K562 (cell line): ENCODE measurements around the gene TMA16. TPM values are rescaled to one million over a fixed set of nuclear protein-coding genes. Genes with fewer than 3 reads are reported as not detected.

ENCODE experiments used
- ATAC-seq: fragments of 200-7000 bp; cut with Tn5 transposase; 3 replicates; pipeline ENCODE4 v1.9.1; 2020; ENCODE audit warnings: moderate library complexity
- BruUV-seq: library from RNA; stranded (reverse); fragments of 400-500 nt; replicated peaks from 2 replicates; lab custom pipeline; 2021; lab: Mats Ljungman, UMichigan
- CTCF ChIA-PET: fragments of 300-600 bp; formaldehyde crosslinking; extraction: SDS; loops from one replicate; lab custom pipeline; 2021; ENCODE audit warnings: low intra/inter-chr PET ratio; lab: Yijun Ruan, JAX
- POLR2A ChIA-PET: fragments of 300-600, 350-650 bp; sonication (Branson Sonifier 250); formaldehyde crosslinking; extraction: SDS; loops from one replicate; lab custom pipeline; 2021; ENCODE audit warnings: antibody characterized with exemption, inconsistent platforms; lab: Yijun Ruan, JAX
- DNase-seq, 4 experiments: peaks; one replicate each; pipeline versions ENCODE4 v3.0.0 to v3.0.0-alpha.2; 2011 to 2018; ENCODE audit warnings: low spot score in 3 of 4, mixed read lengths in 3 of 4; ENCODE audit errors: extremely low read depth in 1 of 4
- FAIRE-seq: peaks from 2 replicates; lab custom pipeline; 2011; peaks lifted over from hg19 to GRCh38; lab: Jason Lieb, UNC
- H2AFZ ChIP-seq: 2 replicates; pipeline ENCODE4 v1.6.0; 2011; ENCODE audit warnings: low read depth, low read length, control low read depth, inconsistent platforms
- H3K27ac ChIP-seq: fragments of 200-600 bp; 3 replicates; pipeline ENCODE4 v1.8.0; 2011; ENCODE audit warnings: low read depth, mild to moderate bottlenecking, control low read depth, inconsistent platforms, low read length, moderate library complexity, mixed read lengths; ENCODE audit errors: extremely low read depth
- H3K27me3 ChIP-seq, 2 experiments: fragments of 300-600 bp in 1 of 2; 2 replicates in 1 of 2; 3 replicates in 1 of 2; pipeline versions ENCODE4 v1.6.0 to v1.8.0; 2011; ENCODE audit warnings: inconsistent platforms in 2 of 2, low read length in 2 of 2, mild to moderate bottlenecking in 1 of 2, mixed read lengths in 1 of 2, moderate library complexity in 1 of 2; ENCODE audit not compliant: control insufficient read depth in 2 of 2, insufficient read depth in 2 of 2
- H3K36me3 ChIP-seq: fragments of 300-600 bp; 3 replicates; pipeline ENCODE4 v1.8.0; 2011; ENCODE audit warnings: mild to moderate bottlenecking, low read length, inconsistent platforms; ENCODE audit not compliant: control insufficient read depth, insufficient read depth
- H3K4me1 ChIP-seq, 2 experiments: fragments of 200-600 bp in 1 of 2; replicated peaks in 1 of 2; 2 replicates in 1 of 2; 3 replicates in 1 of 2; pipeline versions ENCODE4 v1.5.1 to v1.8.0; 2011; ENCODE audit warnings: inconsistent platforms in 2 of 2, low read length in 2 of 2, mild to moderate bottlenecking in 1 of 2, mixed read lengths in 1 of 2, moderate library complexity in 1 of 2; ENCODE audit not compliant: control insufficient read depth in 2 of 2, insufficient read depth in 2 of 2
- H3K4me2 ChIP-seq: 2 replicates; pipeline ENCODE4 v1.6.1; 2011; ENCODE audit warnings: low read length, control low read depth, inconsistent platforms, mixed read lengths; ENCODE audit not compliant: insufficient read depth
- H3K4me3 ChIP-seq: fragments of 200-600 bp; sonication (generic), shearing (Covaris generic); 2 replicates; pipeline ENCODE4 v1.5.1; 2016; ENCODE audit warnings: control low read depth, inconsistent platforms
- H3K79me2 ChIP-seq: fragments of 200-600 bp; 3 replicates; pipeline ENCODE4 v1.8.0; 2011; ENCODE audit warnings: low read length, inconsistent platforms; ENCODE audit not compliant: control insufficient read depth, insufficient read depth
- H3K9ac ChIP-seq, 2 experiments: 2 replicates each; pipeline versions ENCODE4 v1.6.0 to v1.6.1; 2011; ENCODE audit warnings: low read depth in 2 of 2, low read length in 2 of 2, control low read depth in 1 of 2, inconsistent platforms in 1 of 2, mild to moderate bottlenecking in 1 of 2, mixed read lengths in 1 of 2; ENCODE audit not compliant: insufficient read depth in 1 of 2
- H3K9me1 ChIP-seq: one replicate; pipeline ENCODE4 v1.6.0; 2011; ENCODE audit warnings: inconsistent platforms, mild to moderate bottlenecking, low read length, moderate library complexity; ENCODE audit not compliant: control insufficient read depth, insufficient read depth
- H3K9me3 ChIP-seq: replicated peaks from 2 replicates; pipeline ENCODE4 v1.5.1; 2011; ENCODE audit warnings: low read depth, low read length, inconsistent platforms; ENCODE audit not compliant: control insufficient read depth, insufficient read depth
- H4K20me1 ChIP-seq: replicated peaks from 2 replicates; pipeline ENCODE4 v1.6.1; 2011; ENCODE audit warnings: low read length, inconsistent platforms, mixed read lengths; ENCODE audit not compliant: control insufficient read depth, insufficient read depth
- CC2D1A ChIP-seq: fragments of 450-650 bp; IDR thresholded peaks from 2 replicates; pipeline ENCODE4 v1.6.1; 2017; ENCODE audit warnings: mild to moderate bottlenecking
- EZH2 ChIP-seq: IDR thresholded peaks from 2 replicates; pipeline ENCODE4 v1.6.1; 2012; ENCODE audit warnings: low read depth, mild to moderate bottlenecking, inconsistent platforms, low read length, borderline replicate concordance
- FOXM1 ChIP-seq, 2 experiments: fragments of 450-650 bp in 1 of 2; sonication (generic) in 1 of 2; formaldehyde crosslinking in 1 of 2; IDR thresholded peaks; 2 replicates each; pipeline versions ENCODE4 v1.6.1 to v1.9.0; 2017 to 2022; ENCODE audit warnings: low read depth in 2 of 2, mild to moderate bottlenecking in 2 of 2, missing genetic modification reagents in 1 of 2, moderate library complexity in 1 of 2
- HDAC3 ChIP-seq: fragments of 450-650 bp; IDR thresholded peaks from 2 replicates; pipeline ENCODE4 v1.6.1; 2018; ENCODE audit warnings: borderline replicate concordance, mild to moderate bottlenecking, moderate library complexity; ENCODE audit not compliant: partially characterized antibody
- MYBL2 ChIP-seq, 2 experiments: fragments of 450-650 bp in 1 of 2; sonication (generic) in 1 of 2; formaldehyde crosslinking in 1 of 2; IDR thresholded peaks; 2 replicates each; pipeline versions ENCODE4 v1.6.1 to v1.8.1; 2017 to 2022; ENCODE audit warnings: borderline replicate concordance in 1 of 2, inconsistent platforms in 1 of 2, low read depth in 1 of 2, mild to moderate bottlenecking in 1 of 2, missing genetic modification reagents in 1 of 2, moderate library complexity in 1 of 2
- POLR2A ChIP-seq: fragments of 450-650 bp; conservative IDR thresholded peaks from 2 replicates; pipeline ENCODE4 v1.6.1; 2016
- RHOXF2B ChIP-seq: fragments of 250-450 bp; sonication (Bioruptor Pico); conservative IDR thresholded peaks from 2 replicates; pipeline ENCODE4 v1.5.1; 2021
- SUPT5H ChIP-seq: fragments of 450-650 bp; IDR thresholded peaks from 2 replicates; pipeline ENCODE4 v1.6.1; 2016
- TBP ChIP-seq: optimal IDR thresholded peaks from 2 replicates; pipeline ENCODE3; 2011; ENCODE audit warnings: low read depth, low read length, improper control_type of control experiment
- WGBS: fragments of 100-300 bp; shearing (Covaris generic); methylation state at CpG from one replicate; pipeline ENCODE4 v1.1.6; 2016; ENCODE audit warnings: low coverage, mixed read lengths; ENCODE audit not compliant: insufficient coverage; ENCODE audit errors: missing lambda C conversion rate; 5-methylcytosine and 5-hydroxymethylcytosine counted together
- in situ Hi-C: fragments of 300-500 bp; cut with MboI; formaldehyde crosslinking; loops from 4 replicates; pipeline ENCODE4 v1.15.0; 2018; ENCODE audit warnings: inconsistent platforms, mixed read lengths
- intact Hi-C: fragments of 100-400 bp; cut with micrococcal nuclease; formaldehyde crosslinking; loops from 2 replicates; pipeline ENCODE4 v1.14.2; 2022
- polyA plus RNA-seq, 8 experiments: library from polyadenylated mRNA; depleted of rRNA in 4 of 8; stranded (reverse) in 5 of 8; unstranded in 3 of 8; fragments of >200 nt; fragmentation: Nextera tagmentation in 2 of 8; fragmentation: Illumina TruSeq in 1 of 8; extraction: Ambion mirVana in 2 of 8; extraction: Trizol in 1 of 8; gene quantifications; 2 replicates each; pipeline versions ENCODE4 v1.2.1 to v1.2.3, GENCODE V29; 2011 to 2014; ENCODE audit warnings: inconsistent platforms in 1 of 8, missing spikeins in 1 of 8
- total RNA-seq, 7 experiments: library from RNA; depleted of rRNA in 6 of 7; stranded (reverse); fragments of >200 nt in 6 of 7; fragmentation: Illumina TruSeq in 2 of 7; extraction: Trizol in 2 of 7; gene quantifications; 2 replicates each; pipeline versions ENCODE4 v1.2.1 to v1.2.3, GENCODE V29; 2011 to 2021; ENCODE audit warnings: low replicate concordance in 1 of 7
- TF ChIP-seq, protein P1 (sequence below): fragments of 250-450 bp; sonication (Bioruptor Pico); IDR thresholded peaks from 2 replicates; pipeline ENCODE4 v1.6.1; 2021; ENCODE audit warnings: mild to moderate bottlenecking
- TF ChIP-seq, protein P2 (sequence below): fragments of 200-800 bp; sonication (Bioruptor generic); IDR thresholded peaks from 2 replicates; pipeline ENCODE4 v1.6.1; 2017; ENCODE audit warnings: missing genetic modification characterization, missing compliant biosample characterization
- TF ChIP-seq, protein P3 (sequence below): fragments of 200-800 bp; sonication (Bioruptor generic); IDR thresholded peaks from 2 replicates; pipeline ENCODE4 v1.6.1; 2017; ENCODE audit warnings: missing genetic modification characterization, missing compliant biosample characterization
- TF ChIP-seq, protein P4 (sequence below): fragments of 250-450 bp; sonication (Bioruptor Pico); IDR thresholded peaks from 2 replicates; pipeline ENCODE4 v1.4.0; 2020; ENCODE audit warnings: mild to moderate bottlenecking

The TMA16 gene
- total and polyA plus RNA-seq, 9 of the 15 experiments (the other 6 are each of a cell fraction or from before 2014, with no cell fraction given): 27.7 to 74.8 (median 66.6) TPM

DNA sequence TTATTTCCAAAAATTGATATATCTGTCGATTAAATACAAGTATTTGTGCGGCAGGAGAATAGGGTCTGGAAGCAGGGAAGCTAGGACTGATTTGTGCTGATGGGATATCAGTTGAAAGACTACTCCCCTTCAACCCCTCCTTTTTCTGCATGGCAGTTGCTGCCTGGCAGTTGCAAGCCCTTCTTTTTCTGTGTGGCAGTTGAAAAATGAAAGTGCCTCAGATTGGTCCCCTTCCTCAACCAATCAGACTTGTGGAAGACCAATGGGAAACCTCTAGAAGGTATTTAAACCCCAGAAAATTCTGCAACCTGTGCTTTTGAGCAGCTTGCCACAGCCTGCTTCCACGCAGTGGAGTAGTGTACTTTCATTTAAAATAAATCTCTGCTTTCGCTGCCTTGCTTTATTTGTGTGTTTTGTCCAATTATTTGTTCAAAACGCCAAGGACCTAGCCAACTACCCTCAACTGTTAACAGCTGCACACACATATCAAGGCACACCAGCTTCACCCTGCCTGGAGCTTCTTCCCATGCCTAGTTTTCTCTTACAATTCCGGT, 1.5 kb upstream of the TMA16 start:
- DNase-seq (peak in 2 of 4 experiments; percentile 37 to 49), ATAC-seq (no peak), FAIRE-seq (no peak)
- Histone ChIP-seq H3K36me3 (peaks cover 16% of the 10 kb centered on the region), H3K9me1 (no peaks in the 10 kb centered on the region), H3K27ac (peak overlapping the region; percentile 99; the same call in 1 of the 3 replicates), H3K4me2 (peak overlapping the region; percentile 99), H3K27me3 (no peaks in the 10 kb centered on the region), H3K9me3 (no peaks in the 10 kb centered on the region), H3K79me2 (peaks cover 42% of the 10 kb centered on the region), H3K9ac (peak overlapping the region in 1 of 2 experiments; percentile 99; a peak in 2 of 4 replicates), H3K4me3 (peak overlapping the region; percentile 97), H2AFZ (peak overlapping the region; percentile 62; the same call in 1 of the 2 replicates), H3K4me1 (peaks cover 0 to 16% of the 10 kb centered on the region in 2 experiments; a peak in 2 of 5 replicates), H4K20me1 (no peaks in the 10 kb centered on the region)
- WGBS: 57% methylated on average over 6 of the region's 6 CpGs
- CTCF ChIA-PET: no interaction called here
- POLR2A ChIA-PET: interaction anchor here (0.6 to 2.1 kb wide), 5 partner anchors 12 to 1976 kb away, joined by 3 to 17 read pairs (median 4); no protein-coding TSS in a partner anchor
- BruUV-seq: TSS peak; percentile 78
- intact Hi-C loops (loop anchor here (10.0 kb wide), 2 partner anchors 298 to 328 kb away; partner anchors contain the start of gene NAF1), in situ Hi-C loops (no loop called here)
- TF ChIP-seq, protein P1, sequence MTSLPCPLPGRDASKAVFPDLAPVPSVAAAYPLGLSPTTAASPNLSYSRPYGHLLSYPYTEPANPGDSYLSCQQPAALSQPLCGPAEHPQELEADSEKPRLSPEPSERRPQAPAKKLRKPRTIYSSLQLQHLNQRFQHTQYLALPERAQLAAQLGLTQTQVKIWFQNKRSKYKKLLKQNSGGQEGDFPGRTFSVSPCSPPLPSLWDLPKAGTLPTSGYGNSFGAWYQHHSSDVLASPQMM (CRISPR knock-in tag): no peak
- TF ChIP-seq, protein P2, sequence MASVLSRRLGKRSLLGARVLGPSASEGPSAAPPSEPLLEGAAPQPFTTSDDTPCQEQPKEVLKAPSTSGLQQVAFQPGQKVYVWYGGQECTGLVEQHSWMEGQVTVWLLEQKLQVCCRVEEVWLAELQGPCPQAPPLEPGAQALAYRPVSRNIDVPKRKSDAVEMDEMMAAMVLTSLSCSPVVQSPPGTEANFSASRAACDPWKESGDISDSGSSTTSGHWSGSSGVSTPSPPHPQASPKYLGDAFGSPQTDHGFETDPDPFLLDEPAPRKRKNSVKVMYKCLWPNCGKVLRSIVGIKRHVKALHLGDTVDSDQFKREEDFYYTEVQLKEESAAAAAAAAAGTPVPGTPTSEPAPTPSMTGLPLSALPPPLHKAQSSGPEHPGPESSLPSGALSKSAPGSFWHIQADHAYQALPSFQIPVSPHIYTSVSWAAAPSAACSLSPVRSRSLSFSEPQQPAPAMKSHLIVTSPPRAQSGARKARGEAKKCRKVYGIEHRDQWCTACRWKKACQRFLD (CRISPR knock-in tag): 0 out of 2 replicates have a peak, but pooled peaks have one; percentile 36
- 0 out of 2 replicates have a peak, but pooled peaks have one; percentile 38 for TF ChIP-seq CC2D1A
- TF ChIP-seq, protein P3, sequence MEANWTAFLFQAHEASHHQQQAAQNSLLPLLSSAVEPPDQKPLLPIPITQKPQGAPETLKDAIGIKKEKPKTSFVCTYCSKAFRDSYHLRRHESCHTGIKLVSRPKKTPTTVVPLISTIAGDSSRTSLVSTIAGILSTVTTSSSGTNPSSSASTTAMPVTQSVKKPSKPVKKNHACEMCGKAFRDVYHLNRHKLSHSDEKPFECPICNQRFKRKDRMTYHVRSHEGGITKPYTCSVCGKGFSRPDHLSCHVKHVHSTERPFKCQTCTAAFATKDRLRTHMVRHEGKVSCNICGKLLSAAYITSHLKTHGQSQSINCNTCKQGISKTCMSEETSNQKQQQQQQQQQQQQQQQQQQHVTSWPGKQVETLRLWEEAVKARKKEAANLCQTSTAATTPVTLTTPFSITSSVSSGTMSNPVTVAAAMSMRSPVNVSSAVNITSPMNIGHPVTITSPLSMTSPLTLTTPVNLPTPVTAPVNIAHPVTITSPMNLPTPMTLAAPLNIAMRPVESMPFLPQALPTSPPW (CRISPR knock-in tag): peak; percentile 46; the same call in 1 of the 2 replicates
- TF ChIP-seq POLR2A: peak; percentile 62
- peak; percentile 75 for TF ChIP-seq FOXM1 (IDR thresholded peaks at IDR 0.05; ENCODE audit: low read depth)
- no peak for TF ChIP-seq FOXM1 (CRISPR knock-in tag; IDR thresholded peaks at IDR 0.05; ENCODE audit: low read depth)
- TF ChIP-seq HDAC3: no peak
- TF ChIP-seq, protein P4, sequence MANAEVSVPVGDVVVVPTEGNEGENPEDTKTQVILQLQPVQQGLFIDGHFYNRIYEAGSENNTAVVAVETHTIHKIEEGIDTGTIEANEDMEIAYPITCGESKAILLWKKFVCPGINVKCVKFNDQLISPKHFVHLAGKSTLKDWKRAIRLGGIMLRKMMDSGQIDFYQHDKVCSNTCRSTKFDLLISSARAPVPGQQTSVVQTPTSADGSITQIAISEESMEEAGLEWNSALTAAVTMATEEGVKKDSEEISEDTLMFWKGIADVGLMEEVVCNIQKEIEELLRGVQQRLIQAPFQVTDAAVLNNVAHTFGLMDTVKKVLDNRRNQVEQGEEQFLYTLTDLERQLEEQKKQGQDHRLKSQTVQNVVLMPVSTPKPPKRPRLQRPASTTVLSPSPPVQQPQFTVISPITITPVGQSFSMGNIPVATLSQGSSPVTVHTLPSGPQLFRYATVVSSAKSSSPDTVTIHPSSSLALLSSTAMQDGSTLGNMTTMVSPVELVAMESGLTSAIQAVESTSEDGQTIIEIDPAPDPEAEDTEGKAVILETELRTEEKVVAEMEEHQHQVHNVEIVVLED (CRISPR knock-in tag): no peak
- no peak for TF ChIP-seq EZH2
- peak; percentile 44; the same call in 1 of the 2 replicates for TF ChIP-seq SUPT5H
- TF ChIP-seq TBP: peak; percentile 11
- TF ChIP-seq MYBL2 (IDR thresholded peaks at IDR 0.05; ENCODE audit: low read depth): peak; percentile 86
- no peak for TF ChIP-seq MYBL2 (CRISPR knock-in tag; IDR thresholded peaks at IDR 0.05; ENCODE audit: borderline replicate concordance)
- TF ChIP-seq RHOXF2B (CRISPR knock-in tag): no peak
